ENCODE results near the gene MYG1. TPM values are rescaled to one million over a fixed set of nuclear protein-coding genes. Genes with fewer than 3 reads are reported as not detected.
A peak's percentile ranks its signal among the peaks of the same experiment; 100 is the strongest.

Gene MYG1
- total and polyA plus RNA-seq, 2 of the 13 experiments (the other 11 are each of a cell fraction or from before 2014, with no cell fraction given): 38.6 to 58.0 TPM

GRCh38 chr12:53352331-53353256, 53.1 kb downstream of the MYG1 start (continued):
- TF ChIP-seq ZNF737 (CRISPR knock-in tag; IDR thresholded peaks at IDR 0.05; ENCODE audit: borderline replicate concordance): no peak
- no peak for TF ChIP-seq EZH2 (conservative IDR thresholded peaks at IDR 0.05; ENCODE audit: low read depth, low read length)
- TF ChIP-seq CBX5 (CRISPR knock-in tag; IDR thresholded peaks at IDR 0.05; ENCODE audit: borderline replicate concordance): no peak
- TF ChIP-seq MEIS2 (CRISPR knock-in tag; IDR thresholded peaks at IDR 0.05): no peak
- no peak for TF ChIP-seq ZNF782 (CRISPR knock-in tag; IDR thresholded peaks at IDR 0.05; ENCODE audit: borderline replicate concordance)
- TF ChIP-seq MBNL3 (CRISPR knock-in tag; conservative IDR thresholded peaks at IDR 0.05): no peak
- TF ChIP-seq ZBTB38 (CRISPR knock-in tag; IDR thresholded peaks at IDR 0.05): no peak
- no peak for TF ChIP-seq ZSCAN31 (CRISPR knock-in tag; IDR thresholded peaks at IDR 0.05; ENCODE audit: low read depth)
- TF ChIP-seq ZNF143 (CRISPR knock-in tag; IDR thresholded peaks at IDR 0.05): no peak
- TF ChIP-seq CEBPB (IDR thresholded peaks at IDR 0.05; ENCODE audit: borderline replicate concordance, low read depth, low read length): no peak
- TF ChIP-seq HIVEP1 (CRISPR knock-in tag; IDR thresholded peaks at IDR 0.05): no peak
- TF ChIP-seq ZNF784 (CRISPR knock-in tag; IDR thresholded peaks at IDR 0.05; ENCODE audit: borderline replicate concordance): no peak
- TF ChIP-seq ATF4 (CRISPR knock-in tag; IDR thresholded peaks at IDR 0.05): no peak
- TF ChIP-seq ZMAT5 (CRISPR knock-in tag; IDR thresholded peaks at IDR 0.05; ENCODE audit: borderline replicate concordance, low read depth): no peak
- no peak for TF ChIP-seq TFDP2 (CRISPR knock-in tag; IDR thresholded peaks at IDR 0.05)
- no peak for TF ChIP-seq NR2F6 (IDR thresholded peaks at IDR 0.05)
- TF ChIP-seq NR2F6 (CRISPR knock-in tag; IDR thresholded peaks at IDR 0.05): no peak
- no peak for TF ChIP-seq ZFYVE20 (CRISPR knock-in tag; IDR thresholded peaks at IDR 0.05; ENCODE audit: borderline replicate concordance, low read depth)
- TF ChIP-seq HMGXB4 (CRISPR knock-in tag; IDR thresholded peaks at IDR 0.05; ENCODE audit: borderline replicate concordance in 1 of 2, low read depth in 1 of 2): peak in 1 of 2 experiments; percentile 46; a peak in 1 of 4 replicates
- no peak for TF ChIP-seq TOPORS (CRISPR knock-in tag; IDR thresholded peaks at IDR 0.05)
- TF ChIP-seq MEIS1 (CRISPR knock-in tag; IDR thresholded peaks at IDR 0.05; ENCODE audit: borderline replicate concordance): no peak
- no peak for TF ChIP-seq ZSCAN12 (CRISPR knock-in tag; IDR thresholded peaks at IDR 0.05)
- no peak for TF ChIP-seq ZNF607 (CRISPR knock-in tag; IDR thresholded peaks at IDR 0.05; ENCODE audit: borderline replicate concordance)
- no peak for TF ChIP-seq CREBL2 (CRISPR knock-in tag; IDR thresholded peaks at IDR 0.05; ENCODE audit: borderline replicate concordance)

Data from HepG2 (cell line).